ENCODE measurements around the gene APMAP.
A peak's percentile ranks its signal among the peaks of the same experiment; 100 is the strongest.

The APMAP gene

DNA sequence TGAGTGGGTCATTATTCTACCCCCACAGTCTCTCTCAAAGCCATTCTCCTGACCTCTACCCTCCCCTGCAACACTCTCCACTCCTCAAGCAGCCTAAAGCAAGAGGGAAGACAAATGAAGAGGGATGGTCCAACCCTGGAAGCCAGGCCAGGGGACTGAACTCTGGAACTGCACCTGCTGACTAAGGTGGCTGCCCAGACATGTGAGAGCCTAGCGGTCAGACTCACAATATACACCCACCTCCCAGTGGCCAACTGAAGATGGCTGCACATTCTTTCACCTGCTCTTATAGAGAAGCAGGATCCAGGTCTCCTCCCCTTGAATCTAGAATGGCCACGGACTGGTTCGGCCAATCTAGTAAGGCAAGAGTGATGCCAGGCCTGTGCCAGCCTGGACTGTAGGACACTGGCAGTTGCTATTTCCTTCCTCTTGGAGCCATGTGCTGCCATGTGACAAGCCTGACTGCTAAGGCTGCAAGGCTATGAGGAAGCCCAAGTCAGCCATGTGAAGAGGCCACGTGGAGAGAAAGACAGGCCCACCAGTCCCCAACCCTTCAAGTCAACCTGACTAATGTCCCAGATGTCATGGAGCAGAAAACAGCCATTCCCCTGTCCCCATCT is 33.5 kb upstream of the APMAP start:
- DNase-seq, result peak in 13 of 42 donors; percentile 3 to 44 (median 24)
- intact Hi-C loops (cut with DNase I), result no loop called here

GRCh38 chr20:25025091-25025861 is 32.7 kb upstream of the APMAP start:
- DNase-seq, result peak in 13 of 42 donors; percentile 1 to 32 (median 7)

DNA sequence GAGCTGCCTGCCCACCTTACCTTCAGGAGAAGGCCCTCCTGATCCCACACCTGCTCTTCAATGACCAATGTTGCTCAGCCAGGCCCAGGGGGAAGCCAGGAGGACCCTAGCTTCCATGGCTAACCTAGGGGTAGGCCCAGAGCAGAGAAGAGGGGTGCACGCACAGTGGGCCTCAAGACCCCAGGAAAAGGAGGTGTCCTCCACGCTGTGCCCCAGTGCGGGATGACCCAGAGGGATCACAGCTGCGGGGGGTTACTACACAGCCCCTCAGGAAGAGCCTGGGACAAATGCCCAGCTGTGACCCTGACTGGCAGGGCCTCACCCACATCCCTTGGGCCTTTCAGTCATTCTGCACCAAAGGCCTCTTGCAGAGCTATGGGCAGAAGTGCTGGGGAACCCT is 31.6 kb upstream of the APMAP start:
- intact Hi-C loops (cut with DNase I), result no loop called here
- peak in 10 of 42 donors; percentile 1 to 31 (median 8) for DNase-seq

More at GRCh38 chr20:25025091-25025861, 32.7 kb upstream of the APMAP start:
- intact Hi-C loops (cut with DNase I), result no loop called here

DNA sequence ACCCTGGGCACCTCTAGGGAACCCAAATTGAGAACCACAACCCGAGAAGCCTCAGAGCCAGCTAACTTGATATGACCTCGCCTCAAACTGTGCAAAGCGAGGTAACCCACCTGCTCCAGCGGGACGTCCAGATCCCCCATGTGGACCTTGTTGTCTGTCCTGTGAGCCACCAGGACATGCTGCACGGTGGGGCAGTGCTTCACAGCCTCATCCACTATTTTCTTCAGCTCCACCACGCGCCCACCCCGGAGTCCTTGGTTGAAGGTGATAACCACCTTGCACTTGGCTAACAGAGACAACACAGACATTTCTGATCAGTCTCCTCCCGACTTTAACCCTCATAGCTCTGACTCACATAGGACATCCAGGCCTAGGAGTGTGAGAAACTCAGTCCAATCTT is 30.8 kb upstream of the APMAP start:
- intact Hi-C loops (cut with DNase I), result no loop called here
- peak in 12 of 42 donors; percentile 2 to 42 (median 10) for DNase-seq

DNA sequence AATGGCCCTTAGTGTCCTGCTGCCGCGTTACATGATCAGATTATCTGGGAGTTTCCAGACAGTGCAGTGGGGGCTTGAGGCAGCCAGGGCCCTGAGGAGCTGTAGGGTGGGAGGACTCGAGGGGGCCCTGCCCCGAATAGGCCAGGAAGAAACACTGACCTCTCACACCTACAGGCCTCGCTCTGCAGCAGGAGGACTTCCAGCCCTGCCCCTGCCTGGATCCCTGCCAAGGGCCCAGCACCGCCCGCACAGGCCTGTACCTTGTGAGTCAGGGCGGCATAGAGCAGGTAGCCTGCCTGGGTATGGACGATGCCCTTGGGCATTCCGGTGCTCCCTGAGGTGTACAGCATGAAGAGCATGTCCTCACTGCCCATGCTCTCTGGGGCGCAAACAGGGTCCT is 30.1 kb upstream of the APMAP start:
- intact Hi-C loops (cut with DNase I), result no loop called here
- DNase-seq, result peak in 14 of 42 donors; percentile 1 to 43 (median 16)

DNA sequence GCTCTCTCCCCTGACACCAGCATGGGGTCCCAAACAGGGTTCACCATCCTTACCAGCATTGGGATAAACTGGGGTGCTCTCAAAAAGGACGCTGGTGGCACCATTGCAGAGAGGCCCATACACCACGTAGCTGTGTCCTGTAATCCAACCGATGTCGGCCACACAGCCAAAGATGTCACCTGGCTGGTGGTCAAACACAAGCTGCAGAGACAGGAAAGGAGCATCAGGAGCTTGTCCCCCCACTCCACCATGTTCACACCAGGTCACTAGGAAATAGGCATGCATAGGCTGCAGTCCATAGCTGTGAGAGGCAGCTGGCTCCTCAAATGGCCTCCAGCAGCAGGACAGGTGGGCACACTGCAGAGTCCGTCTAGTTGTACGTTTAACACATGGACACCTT is 28.8 kb upstream of the APMAP start:
- DNase-seq, result peak in 9 of 42 donors; percentile 5 to 26 (median 10)
- intact Hi-C loops (cut with DNase I), result no loop called here

DNA sequence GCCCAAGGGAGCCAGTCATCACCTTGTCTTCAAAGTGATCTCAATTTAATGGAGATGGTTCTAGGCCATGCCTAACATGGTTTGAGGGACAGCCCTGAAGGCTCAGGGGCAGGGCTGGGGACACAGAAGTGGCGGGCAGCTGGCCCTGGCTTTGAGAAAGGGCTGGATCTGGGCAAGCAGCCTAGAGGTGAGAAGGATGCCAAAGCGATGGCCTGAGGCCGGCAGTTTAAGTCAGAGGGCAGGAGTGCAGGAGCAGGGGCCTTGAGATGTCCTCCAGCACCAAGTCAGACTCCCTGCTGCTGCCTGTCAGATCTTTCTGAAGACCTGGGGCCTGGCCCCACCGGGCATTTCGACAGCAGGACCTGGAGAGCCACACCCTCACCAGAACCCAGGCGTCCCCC is 28.4 kb upstream of the APMAP start:
- DNase-seq, result peak in 17 of 42 donors; percentile 1 to 57 (median 23)
- intact Hi-C loops (cut with DNase I), result no loop called here

- peak in 12 of 42 donors; percentile 2 to 22 (median 6) for DNase-seq
- intact Hi-C loops (cut with DNase I), result no loop called here
Observed at GRCh38 chr20:25020345-25020744, 27.8 kb upstream of the APMAP start.

- intact Hi-C loops (cut with DNase I), result no loop called here
- DNase-seq, result peak in 15 of 42 donors; percentile 1 to 23 (median 9)
Observed at GRCh38 chr20:25019381-25020155, 27.0 kb upstream of the APMAP start.

DNA sequence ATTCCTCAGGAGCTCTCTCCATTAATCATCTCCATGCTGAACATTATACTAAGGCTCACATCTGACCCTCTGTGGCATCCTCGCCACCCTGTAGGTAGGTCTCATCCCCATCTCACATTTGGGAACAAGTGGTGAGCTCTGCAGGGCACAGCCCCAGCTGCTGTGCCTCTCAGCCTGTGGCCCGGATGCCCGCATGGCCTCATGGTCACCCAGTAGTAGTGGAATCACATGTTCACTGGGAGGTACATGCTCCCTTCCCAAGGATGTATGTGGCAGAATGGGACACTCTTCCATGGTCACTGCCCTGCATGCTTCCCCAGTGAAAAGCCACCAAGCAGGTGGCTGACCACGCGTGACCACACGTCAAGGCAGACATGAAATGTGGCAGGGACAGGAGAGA is 26.3 kb upstream of the APMAP start:
- DNase-seq, result peak in 15 of 42 donors; percentile 1 to 31 (median 6)

DNA sequence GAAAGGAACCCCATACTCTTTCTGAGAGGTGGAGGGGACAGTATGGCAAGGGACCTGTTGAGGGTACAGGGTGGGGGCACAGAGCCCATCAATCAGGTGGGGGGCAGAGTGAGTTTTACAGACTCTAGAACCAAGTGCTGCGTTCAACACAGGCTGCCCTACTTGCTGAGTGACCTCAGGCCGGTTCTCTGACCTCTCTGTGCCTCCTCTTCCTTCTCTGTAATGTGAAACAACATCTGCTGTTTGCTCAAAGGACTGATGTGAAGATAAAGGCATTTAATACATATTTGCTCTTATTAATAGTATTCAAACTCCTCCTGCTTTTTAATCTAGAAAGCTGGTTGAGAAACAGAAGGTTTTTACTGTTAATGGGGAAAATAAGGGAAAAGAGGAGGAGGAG is 25.9 kb upstream of the APMAP start:
- intact Hi-C loops (cut with DNase I), result no loop called here
- DNase-seq, result peak in 3 of 42 donors; percentile 1 to 15 (median 3)

More for the DNA sequence above, 26.3 kb upstream of the APMAP start:
- intact Hi-C loops (cut with DNase I), result no loop called here

DNA sequence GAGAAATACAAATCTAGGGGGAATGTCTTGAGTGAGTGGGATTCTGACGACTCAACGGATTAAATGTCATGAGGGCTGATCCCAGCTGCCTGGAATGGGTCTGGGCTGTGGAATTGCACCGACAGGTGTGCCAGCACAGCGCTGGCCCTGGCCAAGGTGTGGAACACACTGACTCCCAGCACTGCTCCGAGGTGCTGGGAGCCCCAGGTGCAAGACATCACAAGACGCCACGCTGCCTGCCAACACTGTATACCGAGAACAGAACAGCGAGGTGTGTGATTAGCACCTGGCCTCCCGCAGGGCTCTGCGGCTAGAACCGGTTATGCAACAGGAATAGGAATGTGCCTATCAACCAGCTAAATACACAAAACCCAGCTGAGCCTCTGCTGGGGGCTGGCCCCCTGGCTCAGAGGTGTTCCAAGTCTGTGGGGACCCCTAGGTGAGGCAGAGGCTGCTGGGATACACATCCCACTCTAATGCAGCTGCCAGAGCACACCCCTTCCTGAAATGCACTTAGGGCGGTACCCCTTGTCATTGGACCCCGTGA is 24.8 kb upstream of the APMAP start:
- peak in 16 of 42 donors; percentile 2 to 32 (median 10) for DNase-seq
- intact Hi-C loops (cut with DNase I), result no loop called here

DNA sequence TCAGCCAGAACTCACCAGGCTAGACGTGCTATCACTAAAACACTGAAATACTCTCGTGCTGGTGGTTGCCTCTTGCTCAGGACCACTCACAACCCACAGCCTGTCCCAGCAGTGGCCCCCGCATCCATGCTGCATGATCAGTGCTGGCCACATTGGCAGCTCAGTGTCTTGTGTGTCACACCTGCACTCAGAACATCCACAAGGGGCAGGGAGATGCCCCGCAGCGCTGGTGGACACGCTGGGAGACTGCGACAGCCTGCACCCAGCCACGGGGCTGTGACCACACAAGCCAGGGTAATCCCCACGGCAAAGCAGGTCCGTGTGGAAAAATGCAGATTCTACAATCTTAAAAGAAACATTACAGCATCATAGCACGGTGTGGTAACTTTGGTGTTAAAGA is 23.9 kb upstream of the APMAP start:
- intact Hi-C loops (cut with DNase I), result no loop called here
- peak in 18 of 42 donors; percentile 2 to 26 (median 8) for DNase-seq

GRCh38 chr20:25015986-25016385 is 23.4 kb upstream of the APMAP start:
- intact Hi-C loops (cut with DNase I), result no loop called here
- DNase-seq, result peak in 16 of 42 donors; percentile 2 to 31 (median 6)

GRCh38 chr20:25014816-25015215 is 22.3 kb upstream of the APMAP start:
- intact Hi-C loops (cut with DNase I), result no loop called here
- peak in 23 of 42 donors; percentile 1 to 35 (median 9) for DNase-seq

GRCh38 chr20:25013478-25014380 is 21.2 kb upstream of the APMAP start:
- intact Hi-C loops (cut with DNase I), result no loop called here

GRCh38 chr20:25012616-25013189 is 20.2 kb upstream of the APMAP start:
- DNase-seq, result peak in 21 of 42 donors; percentile 1 to 33 (median 7)
- intact Hi-C loops (cut with DNase I), result no loop called here

More at GRCh38 chr20:25013478-25014380, 21.2 kb upstream of the APMAP start:
- DNase-seq, result peak in 25 of 42 donors; percentile 1 to 33 (median 9)

GRCh38 chr20:25011831-25012241 is 19.3 kb upstream of the APMAP start:
- intact Hi-C loops (cut with DNase I), result no loop called here
- DNase-seq, result peak in 26 of 42 donors; percentile 3 to 47 (median 16)
